ENCODE results near the gene MYH7.
"Not testable (repeated sequence)": the region's sequence is repeated elsewhere in the genome, so short reads cannot be mapped to it uniquely, and the experiment has no call there.

MYH7 gene

DNA sequence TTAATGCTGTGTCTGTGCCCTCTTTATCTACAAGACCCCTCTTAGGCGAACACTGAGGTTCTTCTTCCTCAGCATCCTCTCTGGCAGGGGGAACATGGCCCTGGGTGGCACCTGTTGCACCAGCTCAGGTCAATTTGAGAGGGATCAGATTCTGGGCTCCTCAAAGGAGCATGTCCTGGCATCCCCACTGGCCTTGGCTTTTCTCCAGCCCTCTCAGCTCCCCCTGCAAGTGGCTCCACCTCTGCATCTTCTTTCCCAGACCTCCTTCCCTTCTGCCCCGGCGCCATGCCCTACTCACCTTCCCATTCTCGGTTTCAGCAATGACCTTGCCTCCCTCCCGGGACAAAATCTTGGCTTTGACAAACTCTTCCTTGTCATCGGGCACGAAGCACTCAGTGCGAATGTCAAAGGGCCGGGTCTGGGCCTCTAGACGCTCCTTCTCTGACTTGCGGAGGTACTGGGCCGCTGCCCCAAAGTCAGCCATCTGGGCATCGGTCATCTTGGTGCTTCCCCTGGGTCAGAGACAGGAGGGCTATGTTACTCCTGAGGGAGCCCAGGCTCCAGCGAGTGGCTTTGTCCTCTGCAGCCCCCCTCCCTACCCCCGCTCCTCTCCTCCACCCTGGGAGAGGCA lies 28.6 kb downstream of the MYH7 start:
- Histone ChIP-seq H3K27me3 (ENCODE audit: control insufficient read depth, insufficient read depth, low read length, poor library complexity, severe bottlenecking) (no peaks in the 10 kb centered on the region), H3K4me1 (ENCODE audit: control insufficient read depth, insufficient read depth, low read length) (peaks cover 3% of the 10 kb centered on the region), H3K36me3 (ENCODE audit: control insufficient read depth, insufficient read depth, low read length) (no peaks in the 10 kb centered on the region), H3K9me3 (ENCODE audit: control insufficient read depth, low read length) (no peaks in the 10 kb centered on the region), H3K27ac (ENCODE audit: insufficient read depth, low read depth, low read length, poor library complexity, severe bottlenecking) (no peak overlapping the region), H3K4me3 (ENCODE audit: insufficient read depth, low read depth, low read length) (no peak overlapping the region)
- 92 to 94% methylated on average over 15 of the region's 15 CpGs for WGBS, 2 experiments

DNA sequence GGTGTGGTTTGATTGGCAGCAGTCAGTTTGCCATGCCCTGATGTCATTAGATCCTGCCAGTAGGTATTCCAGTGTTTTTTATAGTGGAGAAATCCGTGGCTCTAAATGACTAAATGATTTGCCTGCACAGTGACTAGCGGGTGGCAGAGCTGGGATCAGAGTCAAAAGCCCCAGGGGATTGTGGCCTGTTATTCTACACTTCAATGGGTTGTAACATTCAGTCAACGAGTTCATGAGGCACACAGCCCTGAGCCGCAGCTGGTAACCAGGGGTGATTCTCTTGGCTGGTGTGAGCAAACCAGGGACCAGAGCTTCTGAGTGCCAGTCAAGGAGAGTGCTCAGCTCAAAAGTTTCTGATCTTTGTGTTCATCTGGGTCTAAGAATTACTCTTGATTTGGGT lies 29.2 kb downstream of the MYH7 start:
- H3K36me3 ChIP-seq (ENCODE audit: control insufficient read depth, insufficient read depth, low read length), result no peaks in the 10 kb centered on the region
- 60 to 64% methylated on average over 4 of the region's 4 CpGs for WGBS, 2 experiments
- no peak overlapping the region for H3K27ac ChIP-seq (ENCODE audit: insufficient read depth, low read depth, low read length, poor library complexity, severe bottlenecking)
- H3K9me3 ChIP-seq (ENCODE audit: control insufficient read depth, low read length), result no peaks in the 10 kb centered on the region
- no peaks in the 10 kb centered on the region for H3K4me1 ChIP-seq (ENCODE audit: control insufficient read depth, insufficient read depth, low read length)
- H3K27me3 ChIP-seq (ENCODE audit: control insufficient read depth, insufficient read depth, low read length, poor library complexity, severe bottlenecking), result no peaks in the 10 kb centered on the region
- H3K4me3 ChIP-seq (ENCODE audit: insufficient read depth, low read depth, low read length), result no peak overlapping the region

DNA sequence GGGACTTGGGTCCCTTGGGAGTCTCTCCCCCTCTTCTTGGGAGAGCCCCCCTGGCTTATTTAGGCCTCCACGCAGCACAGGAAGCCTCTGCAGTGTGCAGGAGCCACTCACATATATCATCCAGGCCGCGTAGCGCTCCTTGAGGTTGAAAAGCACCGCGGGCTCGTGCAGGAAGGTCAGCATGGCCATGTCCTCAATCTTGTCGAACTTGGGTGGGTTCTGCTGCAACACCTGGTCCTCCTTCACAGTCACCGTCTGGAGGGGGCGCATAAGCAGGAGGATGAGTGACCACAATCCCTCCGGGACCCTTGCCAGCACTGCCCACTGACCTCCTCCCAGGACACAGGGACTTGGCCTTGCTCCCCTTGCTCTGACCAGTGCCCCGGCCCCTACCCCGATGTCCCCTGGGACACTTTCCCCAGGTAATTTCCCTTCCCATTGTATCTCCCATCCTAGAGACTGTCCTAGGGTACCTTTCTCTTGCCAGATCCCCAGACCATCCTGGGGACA lies 29.9 kb downstream of the MYH7 start:
- Histone ChIP-seq H3K4me3 (ENCODE audit: insufficient read depth, low read depth, low read length) (no peak overlapping the region), H3K27ac (ENCODE audit: insufficient read depth, low read depth, low read length, poor library complexity, severe bottlenecking) (no peak overlapping the region), H3K36me3 (ENCODE audit: control insufficient read depth, insufficient read depth, low read length) (no peaks in the 10 kb centered on the region), H3K4me1 (ENCODE audit: control insufficient read depth, insufficient read depth, low read length) (no peaks in the 10 kb centered on the region), H3K27me3 (ENCODE audit: control insufficient read depth, insufficient read depth, low read length, poor library complexity, severe bottlenecking) (no peaks in the 10 kb centered on the region), H3K9me3 (ENCODE audit: control insufficient read depth, low read length) (no peaks in the 10 kb centered on the region)
- WGBS, 2 experiments, result 93 to 95% methylated on average over 13 of the region's 13 CpGs

DNA sequence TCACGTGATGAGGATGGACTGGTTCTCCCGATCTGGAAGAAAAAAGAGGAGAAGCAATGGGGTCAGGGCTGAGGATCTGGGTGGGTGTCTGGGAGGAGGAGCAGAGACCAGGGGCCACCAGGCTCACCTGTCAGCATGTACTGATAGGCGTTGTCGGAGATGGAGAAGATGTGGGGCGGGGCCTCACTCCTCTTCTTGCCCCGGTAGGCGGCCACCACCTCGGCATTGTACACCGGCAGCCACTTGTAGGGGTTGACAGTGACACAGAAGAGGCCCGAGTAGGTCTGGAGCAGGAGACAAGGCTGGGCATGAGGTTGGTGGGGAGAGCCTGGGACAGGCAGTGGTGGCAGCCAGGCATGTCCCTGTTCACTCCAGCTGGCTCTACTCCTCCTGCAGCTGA lies 30.4 kb downstream of the MYH7 start:
- H3K36me3 ChIP-seq (ENCODE audit: control insufficient read depth, insufficient read depth, low read length), result no peaks in the 10 kb centered on the region
- H3K9me3 ChIP-seq (ENCODE audit: control insufficient read depth, low read length), result no peaks in the 10 kb centered on the region
- no peaks in the 10 kb centered on the region for H3K27me3 ChIP-seq (ENCODE audit: control insufficient read depth, insufficient read depth, low read length, poor library complexity, severe bottlenecking)
- H3K4me3 ChIP-seq (ENCODE audit: insufficient read depth, low read depth, low read length), result no peak overlapping the region
- H3K4me1 ChIP-seq (ENCODE audit: control insufficient read depth, insufficient read depth, low read length), result no peaks in the 10 kb centered on the region
- 87 to 90% methylated on average over 10 of the region's 10 CpGs for WGBS, 2 experiments
- no peak overlapping the region for H3K27ac ChIP-seq (ENCODE audit: insufficient read depth, low read depth, low read length, poor library complexity, severe bottlenecking)

DNA sequence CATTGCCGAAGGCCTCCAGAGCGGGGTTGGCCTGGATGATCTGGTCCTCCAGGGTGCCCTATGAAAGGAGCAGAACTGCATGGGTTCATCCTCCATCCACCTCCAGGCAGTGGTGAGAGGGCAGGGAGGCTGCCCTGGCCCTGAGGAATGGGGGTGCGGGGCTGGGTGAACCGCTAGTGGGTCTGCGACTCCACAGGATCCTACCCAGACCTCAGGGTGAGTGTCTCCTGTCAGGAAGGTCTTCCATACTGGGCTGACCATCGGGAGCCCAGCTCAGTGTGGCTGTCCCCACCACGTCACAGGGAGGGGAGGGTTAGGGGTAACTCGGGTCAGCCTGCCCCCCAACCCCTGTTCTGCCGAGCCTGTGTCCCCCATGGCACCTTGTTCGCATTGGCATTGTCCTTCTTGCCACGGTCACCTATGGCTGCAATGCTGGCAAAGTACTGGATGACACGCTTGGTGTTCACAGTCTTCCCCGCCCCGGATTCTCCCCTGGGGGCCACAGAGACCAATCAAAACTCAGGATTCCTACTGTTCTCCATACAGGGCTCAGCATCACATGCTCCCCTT lies 31.0 kb downstream of the MYH7 start:
- Histone ChIP-seq H3K27ac (ENCODE audit: insufficient read depth, low read depth, low read length, poor library complexity, severe bottlenecking) (no peak overlapping the region), H3K9me3 (ENCODE audit: control insufficient read depth, low read length) (no peaks in the 10 kb centered on the region), H3K4me1 (ENCODE audit: control insufficient read depth, insufficient read depth, low read length) (no peaks in the 10 kb centered on the region), H3K27me3 (ENCODE audit: control insufficient read depth, insufficient read depth, low read length, poor library complexity, severe bottlenecking) (no peaks in the 10 kb centered on the region), H3K36me3 (ENCODE audit: control insufficient read depth, insufficient read depth, low read length) (no peaks in the 10 kb centered on the region), H3K4me3 (ENCODE audit: insufficient read depth, low read depth, low read length) (no peak overlapping the region)
- 89 to 91% methylated on average over 14 of the region's 14 CpGs for WGBS, 2 experiments

GRCh38 chr14:23403908-23404307 lies 31.6 kb downstream of the MYH7 start:
- Histone ChIP-seq H3K27me3 (ENCODE audit: control insufficient read depth, insufficient read depth, low read length, poor library complexity, severe bottlenecking) (no peaks in the 10 kb centered on the region), H3K36me3 (ENCODE audit: control insufficient read depth, insufficient read depth, low read length) (no peaks in the 10 kb centered on the region), H3K9me3 (ENCODE audit: control insufficient read depth, low read length) (no peaks in the 10 kb centered on the region), H3K27ac (ENCODE audit: insufficient read depth, low read depth, low read length, poor library complexity, severe bottlenecking) (no peak overlapping the region), H3K4me3 (ENCODE audit: insufficient read depth, low read depth, low read length) (no peak overlapping the region), H3K4me1 (ENCODE audit: control insufficient read depth, insufficient read depth, low read length) (no peaks in the 10 kb centered on the region)
- 86 to 88% methylated on average over 4 of the region's 4 CpGs for WGBS, 2 experiments

DNA sequence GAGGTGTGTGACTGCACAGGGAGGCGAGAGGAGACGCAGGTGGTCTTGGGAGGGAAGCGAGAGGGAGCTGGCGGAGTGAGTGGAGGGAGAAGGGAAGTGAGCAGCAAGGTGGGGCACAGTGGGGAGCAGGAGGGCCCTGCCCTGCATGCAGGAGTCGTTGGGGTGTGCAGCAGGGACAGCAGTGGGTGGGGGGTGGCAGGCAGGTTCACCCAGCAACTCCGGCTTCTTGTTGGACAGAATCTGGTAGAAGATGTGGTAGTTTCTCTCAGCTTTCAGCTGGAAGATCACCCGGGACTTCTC lies 32.4 kb downstream of the MYH7 start:
- no peak overlapping the region for H3K4me3 ChIP-seq (ENCODE audit: insufficient read depth, low read depth, low read length)
- H3K27me3 ChIP-seq (ENCODE audit: control insufficient read depth, insufficient read depth, low read length, poor library complexity, severe bottlenecking), result no peaks in the 10 kb centered on the region
- H3K4me1 ChIP-seq (ENCODE audit: control insufficient read depth, insufficient read depth, low read length), result no peaks in the 10 kb centered on the region
- no peaks in the 10 kb centered on the region for H3K9me3 ChIP-seq (ENCODE audit: control insufficient read depth, low read length)
- no peak overlapping the region for H3K27ac ChIP-seq (ENCODE audit: insufficient read depth, low read depth, low read length, poor library complexity, severe bottlenecking)
- no peaks in the 10 kb centered on the region for H3K36me3 ChIP-seq (ENCODE audit: control insufficient read depth, insufficient read depth, low read length)
- 79 to 83% methylated on average over 7 of the region's 7 CpGs for whole genome bisulfite sequencing, 2 experiments

GRCh38 chr14:23402296-23403138 lies 32.9 kb downstream of the MYH7 start:
- WGBS, 2 experiments, result 79 to 83% methylated on average over 25 of the region's 25 CpGs
- Histone ChIP-seq H3K36me3 (ENCODE audit: control insufficient read depth, insufficient read depth, low read length) (no peaks in the 10 kb centered on the region), H3K27me3 (ENCODE audit: control insufficient read depth, insufficient read depth, low read length, poor library complexity, severe bottlenecking) (no peaks in the 10 kb centered on the region)

GRCh38 chr14:23401291-23401690 lies 34.2 kb downstream of the MYH7 start:
- H3K9me3 ChIP-seq (ENCODE audit: control insufficient read depth, low read length), result no peaks in the 10 kb centered on the region
- H3K36me3 ChIP-seq (ENCODE audit: control insufficient read depth, insufficient read depth, low read length), result no peaks in the 10 kb centered on the region
- 88 to 96% methylated on average over 4 of the region's 4 CpGs for WGBS, 2 experiments
- H3K4me1 ChIP-seq (ENCODE audit: control insufficient read depth, insufficient read depth, low read length), result no peaks in the 10 kb centered on the region
- H3K27ac ChIP-seq (ENCODE audit: insufficient read depth, low read depth, low read length, poor library complexity, severe bottlenecking), result no peak overlapping the region
- no peak overlapping the region for H3K4me3 ChIP-seq (ENCODE audit: insufficient read depth, low read depth, low read length)
- H3K27me3 ChIP-seq (ENCODE audit: control insufficient read depth, insufficient read depth, low read length, poor library complexity, severe bottlenecking), result no peaks in the 10 kb centered on the region

More at GRCh38 chr14:23402296-23403138, 32.9 kb downstream of the MYH7 start:
- Histone ChIP-seq H3K27ac (ENCODE audit: insufficient read depth, low read depth, low read length, poor library complexity, severe bottlenecking) (no peak overlapping the region), H3K4me3 (ENCODE audit: insufficient read depth, low read depth, low read length) (no peak overlapping the region), H3K4me1 (ENCODE audit: control insufficient read depth, insufficient read depth, low read length) (no peaks in the 10 kb centered on the region), H3K9me3 (ENCODE audit: control insufficient read depth, low read length) (no peaks in the 10 kb centered on the region)

DNA sequence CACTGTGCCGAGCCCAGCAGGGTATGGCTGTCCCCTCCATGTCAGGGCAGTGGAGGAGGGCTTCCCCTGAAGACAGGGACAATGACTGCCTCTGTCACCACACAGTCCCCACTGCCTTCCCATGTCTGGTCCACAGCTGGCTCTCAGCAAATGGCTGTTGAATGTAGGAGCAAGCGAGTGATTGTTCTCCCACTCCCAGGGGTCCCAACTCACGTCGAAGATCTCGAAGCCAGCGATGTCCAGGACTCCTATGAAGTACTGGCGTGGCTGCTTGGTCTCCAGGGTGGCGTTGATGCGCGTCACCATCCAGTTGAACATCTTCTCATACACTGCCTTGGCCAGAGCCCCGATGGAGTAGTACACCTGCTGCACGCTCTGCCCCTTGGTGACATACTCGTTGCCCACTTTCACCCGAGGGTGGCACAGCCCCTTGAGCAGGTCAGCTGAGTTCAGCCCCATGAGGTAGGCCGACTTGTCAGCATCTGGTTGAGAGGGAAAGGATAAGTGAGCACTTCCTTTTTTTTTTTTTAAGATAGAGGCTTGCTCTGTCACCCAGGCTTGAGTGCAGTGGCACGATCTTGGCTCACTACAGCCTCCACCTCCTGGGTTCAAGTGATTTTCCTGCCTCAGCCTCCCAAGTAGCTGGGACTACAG lies 34.8 kb downstream of the MYH7 start:
- H3K36me3 ChIP-seq (ENCODE audit: control insufficient read depth, insufficient read depth, low read length); H3K4me1 ChIP-seq (ENCODE audit: control insufficient read depth, insufficient read depth, low read length); H3K4me3 ChIP-seq (ENCODE audit: insufficient read depth, low read depth, low read length); H3K27ac ChIP-seq (ENCODE audit: insufficient read depth, low read depth, low read length, poor library complexity, severe bottlenecking); H3K9me3 ChIP-seq (ENCODE audit: control insufficient read depth, low read length); H3K27me3 ChIP-seq (ENCODE audit: control insufficient read depth, insufficient read depth, low read length, poor library complexity, severe bottlenecking): not testable (repeated sequence)
- WGBS, 2 experiments, result 93 to 94% methylated on average over 16 of the region's 16 CpGs

All from ectodermal cell (in vitro differentiated cells).